Measurements from ENCODE around the gene RNF144A. TPM values are rescaled to one million over a fixed set of nuclear protein-coding genes. Genes with fewer than 3 reads are reported as not detected.

Gene RNF144A
- total RNA-seq, 1 experiment from 2014 or later, result 10.6 TPM

- Histone ChIP-seq H4K91ac (ENCODE audit: insufficient read length, low read depth, low read length) (no peak overlapping the region), H3K23me2 (ENCODE audit: insufficient read length, low read depth, low read length, poor library complexity, severe bottlenecking) (no peaks in the 10 kb centered on the region), H3K79me1 (ENCODE audit: insufficient read depth, low read depth, low read length, poor library complexity, severe bottlenecking) (no peaks in the 10 kb centered on the region), H2BK120ac (ENCODE audit: low read depth, low read length, poor library complexity, severe bottlenecking) (no peak overlapping the region), H2AK5ac (ENCODE audit: insufficient read length, low read length) (no peak overlapping the region), H3K79me2 (ENCODE audit: insufficient read depth, low read length) (no peaks in the 10 kb centered on the region), H2BK12ac (ENCODE audit: insufficient read length, low read depth, low read length) (no peak overlapping the region), H3K27me3 (ENCODE audit: insufficient read depth, low read length) (no peaks in the 10 kb centered on the region), H3K18ac (ENCODE audit: insufficient read length, low read depth, low read length) (no peak overlapping the region), H2BK20ac (ENCODE audit: low read depth, low read length, poor library complexity, severe bottlenecking) (no peak overlapping the region), H3K27ac (ENCODE audit: insufficient read length, low read depth, low read length) (no peak overlapping the region), H4K20me1 (ENCODE audit: control insufficient read depth, insufficient read depth, insufficient read length) (no peaks in the 10 kb centered on the region), H3K9ac (ENCODE audit: extremely low read depth, insufficient read length, low read length) (no peak overlapping the region), H3K56ac (ENCODE audit: insufficient read length, low read depth, low read length) (no peak overlapping the region), H3K14ac (ENCODE audit: insufficient read depth, low read length) (no peak overlapping the region), H4K8ac (replicated peaks; ENCODE audit: insufficient read length, low read depth, low read length) (no peak overlapping the region), H3K4ac (ENCODE audit: low read depth, low read length) (no peak overlapping the region), H3K4me2 (ENCODE audit: insufficient read depth, insufficient read length, low read length) (no peak overlapping the region), H3K9me3 (ENCODE audit: control insufficient read depth, low read depth, low read length) (no peaks in the 10 kb centered on the region), H2BK15ac (ENCODE audit: low read depth, low read length) (no peak overlapping the region), H2AFZ (ENCODE audit: low read length) (no peak overlapping the region), H3K4me1 (ENCODE audit: insufficient read depth, low read length) (no peaks in the 10 kb centered on the region), H4K5ac (ENCODE audit: insufficient read length, low read depth, low read length) (no peak overlapping the region), H2BK5ac (ENCODE audit: insufficient read length, low read length) (no peak overlapping the region), H3K23ac (ENCODE audit: insufficient read length, low read depth, low read length) (no peak overlapping the region), H3T11ph (ENCODE audit: low read length) (no peak overlapping the region)
- no peak for TF ChIP-seq CTCF (conservative IDR thresholded peaks at IDR 0.05)
- H3K9me3 Mint-ChIP-seq, result no peaks in the 10 kb centered on the region
- no peak overlapping the region for H3K4me3 Mint-ChIP-seq
- no CpG with 5 or more reads among the region's 15 CpGs for WGBS (ENCODE audit: extremely low coverage, insufficient read length, low lambda C conversion rate)
- no peaks in the 10 kb centered on the region for H3K4me1 Mint-ChIP-seq
- no peaks in the 10 kb centered on the region for H3K27me3 Mint-ChIP-seq (ENCODE audit: low read depth)
- no peak for DNase-seq
- H3K27ac Mint-ChIP-seq, result peak overlapping the region in 1 of 3 experiments; percentile 73; a peak in 1 of 7 replicates
- 0 out of 7 replicates have a peak, but pooled peaks cover 0 to 2% (median 0%) of the 10 kb centered on the region in 3 experiments for H3K36me3 Mint-ChIP-seq (ENCODE audit: insufficient read depth in 1 of 3, low read depth in 3 of 3)
These were observed 40.9 kb downstream of the RNF144A start for GRCh38 chr2:6957910-6958615.

All from H9 (cell line).